Keratinocyte (primary cell): ENCODE data around the gene CRTC3. TPM values are rescaled to one million over a fixed set of nuclear protein-coding genes. Genes with fewer than 3 reads are reported as not detected.

Source experiments
- DNase-seq: peaks from one replicate; pipeline ENCODE4 v3.0.0-alpha.2; 2011; ENCODE audit warnings: low read depth, missing footprints, low spot score
- FAIRE-seq: peaks from 2 replicates; lab custom pipeline; 2011; peaks lifted over from hg19 to GRCh38; lab: Jason Lieb, UNC
- H2AFZ ChIP-seq: 2 replicates; pipeline ENCODE4 v1.6.0; 2012; ENCODE audit warnings: low read length, control low read depth, inconsistent platforms; ENCODE audit not compliant: control insufficient read depth
- H3K27ac ChIP-seq: 2 replicates; pipeline ENCODE4 v1.5.1; 2011; ENCODE audit warnings: low read length; ENCODE audit not compliant: control insufficient read depth, insufficient read depth
- H3K27me3 ChIP-seq: 3 replicates; pipeline ENCODE4 v1.6.0; 2011; ENCODE audit warnings: low read length; ENCODE audit not compliant: control insufficient read depth, insufficient read depth; ENCODE audit errors: extremely low read depth
- H3K36me3 ChIP-seq, 2 experiments: 2 replicates in 1 of 2; 3 replicates in 1 of 2; pipeline ENCODE4 v1.5.1; 2011; ENCODE audit warnings: low read length in 2 of 2, mild to moderate bottlenecking in 1 of 2; ENCODE audit not compliant: control insufficient read depth in 2 of 2, insufficient read depth in 2 of 2; ENCODE audit errors: extremely low read depth in 1 of 2
- H3K4me1 ChIP-seq: 3 replicates; pipeline ENCODE4 v1.5.1; 2011; ENCODE audit warnings: low read length; ENCODE audit not compliant: control insufficient read depth, insufficient read depth; ENCODE audit errors: extremely low read depth
- H3K4me2 ChIP-seq: 3 replicates; pipeline ENCODE4 v1.6.0; 2011; ENCODE audit warnings: low read depth, low read length; ENCODE audit not compliant: control insufficient read depth, insufficient read depth; ENCODE audit errors: extremely low read depth
- H3K4me3 ChIP-seq, 3 experiments: fragments of 200-600 bp in 1 of 3; sonication (generic) in 1 of 3; 2 replicates in 2 of 3; 3 replicates in 1 of 3; pipeline ENCODE4 v1.5.1; 2011 to 2016; ENCODE audit warnings: low read length in 3 of 3, mild to moderate bottlenecking in 3 of 3, control low read depth in 2 of 3, inconsistent platforms in 1 of 3, low read depth in 1 of 3, mixed read lengths in 1 of 3, mixed run types in 1 of 3, moderate library complexity in 1 of 3; ENCODE audit not compliant: control insufficient read depth in 2 of 3, insufficient read depth in 2 of 3; ENCODE audit errors: extremely low read depth in 1 of 3
- H3K79me2 ChIP-seq: 2 replicates; pipeline ENCODE4 v1.6.0; 2012; ENCODE audit warnings: low read length; ENCODE audit not compliant: control insufficient read depth, insufficient read depth
- H3K9ac ChIP-seq: 3 replicates; pipeline ENCODE4 v1.6.0; 2011; ENCODE audit warnings: low read length; ENCODE audit not compliant: control insufficient read depth, insufficient read depth; ENCODE audit errors: extremely low read depth
- H3K9me1 ChIP-seq: 3 replicates; pipeline ENCODE4 v1.6.0; 2011; ENCODE audit warnings: low read length; ENCODE audit not compliant: control insufficient read depth, insufficient read depth; ENCODE audit errors: extremely low read depth
- H3K9me3 ChIP-seq: 2 replicates; pipeline ENCODE4 v1.5.1; 2012; ENCODE audit warnings: low read depth, low read length; ENCODE audit not compliant: control insufficient read depth
- H4K20me1 ChIP-seq: 3 replicates; pipeline ENCODE4 v1.6.0; 2011; ENCODE audit warnings: low read length; ENCODE audit not compliant: control insufficient read depth, insufficient read depth; ENCODE audit errors: extremely low read depth
- EZH2 ChIP-seq: IDR thresholded peaks from one replicate; pipeline ENCODE4 v1.6.1; 2012; ENCODE audit warnings: inconsistent platforms, mild to moderate bottlenecking, low read length, moderate library complexity
- dilution Hi-C: fragments of 300-500 bp; cut with MboI; formaldehyde crosslinking; loops from one replicate; pipeline ENCODE4 v1.7.0; 2020; ENCODE audit warnings: low sequenced_read_pairs; ENCODE audit not compliant: extremely low pct_ligation_motif_present
- polyA plus RNA-seq, 5 experiments: library from polyadenylated mRNA; depleted of rRNA in 3 of 5; stranded (reverse) in 3 of 5; stranded (forward) in 1 of 5; unstranded in 1 of 5; fragments of >200 nt; gene quantifications; 1 replicate in 1 of 5; 2 replicates in 3 of 5; 3 replicates in 1 of 5; pipeline versions ENCODE4 v1.2.1 to v1.2.3, GENCODE V29; 2011 to 2012; ENCODE audit warnings: missing spikeins in 2 of 5, low read depth in 1 of 5, low replicate concordance in 1 of 5
- TF ChIP-seq, protein P1 (sequence below), 3 experiments: IDR thresholded peaks in 1 of 3; conservative IDR thresholded peaks in 1 of 3; optimal IDR thresholded peaks in 1 of 3; 2 replicates in 2 of 3; 3 replicates in 1 of 3; pipeline versions ENCODE3 to v1.5.1; 2011; ENCODE audit warnings: low read length in 3 of 3, mild to moderate bottlenecking in 3 of 3, moderate library complexity in 2 of 3, control low read depth in 1 of 3, inconsistent platforms in 1 of 3; ENCODE audit not compliant: insufficient read depth in 2 of 3; ENCODE audit errors: extremely low read depth in 1 of 3

CRTC3 gene
- polyA plus RNA-seq, 1 donor (not counting 4 experiments of a cell fraction or from before 2014, with no cell fraction given), result 11.9 TPM

- H3K27ac ChIP-seq, result peak overlapping the region; percentile 25
- H3K79me2 ChIP-seq, result no peaks in the 10 kb centered on the region
- H3K9me1 ChIP-seq, result no peaks in the 10 kb centered on the region
- H4K20me1 ChIP-seq, result no peaks in the 10 kb centered on the region
- H3K36me3 ChIP-seq, result no peaks in the 10 kb centered on the region
- H3K4me1 ChIP-seq, result peaks cover 14% of the 10 kb centered on the region
- peak overlapping the region; percentile 0 for H3K9ac ChIP-seq
- peak; percentile 46 for DNase-seq
- no peaks in the 10 kb centered on the region for H3K27me3 ChIP-seq
- TF ChIP-seq, protein P1, sequence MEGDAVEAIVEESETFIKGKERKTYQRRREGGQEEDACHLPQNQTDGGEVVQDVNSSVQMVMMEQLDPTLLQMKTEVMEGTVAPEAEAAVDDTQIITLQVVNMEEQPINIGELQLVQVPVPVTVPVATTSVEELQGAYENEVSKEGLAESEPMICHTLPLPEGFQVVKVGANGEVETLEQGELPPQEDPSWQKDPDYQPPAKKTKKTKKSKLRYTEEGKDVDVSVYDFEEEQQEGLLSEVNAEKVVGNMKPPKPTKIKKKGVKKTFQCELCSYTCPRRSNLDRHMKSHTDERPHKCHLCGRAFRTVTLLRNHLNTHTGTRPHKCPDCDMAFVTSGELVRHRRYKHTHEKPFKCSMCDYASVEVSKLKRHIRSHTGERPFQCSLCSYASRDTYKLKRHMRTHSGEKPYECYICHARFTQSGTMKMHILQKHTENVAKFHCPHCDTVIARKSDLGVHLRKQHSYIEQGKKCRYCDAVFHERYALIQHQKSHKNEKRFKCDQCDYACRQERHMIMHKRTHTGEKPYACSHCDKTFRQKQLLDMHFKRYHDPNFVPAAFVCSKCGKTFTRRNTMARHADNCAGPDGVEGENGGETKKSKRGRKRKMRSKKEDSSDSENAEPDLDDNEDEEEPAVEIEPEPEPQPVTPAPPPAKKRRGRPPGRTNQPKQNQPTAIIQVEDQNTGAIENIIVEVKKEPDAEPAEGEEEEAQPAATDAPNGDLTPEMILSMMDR (optimal IDR thresholded peaks at IDR 0.05 in 1 of 3, IDR thresholded peaks at IDR 0.05 in 1 of 3, conservative IDR thresholded peaks at IDR 0.05 in 1 of 3; ENCODE audit: extremely low read depth in 1 of 3, insufficient read depth in 2 of 3, low read length in 3 of 3), result no peak
- no peak for TF ChIP-seq EZH2
- H2AFZ ChIP-seq, result no peak overlapping the region
- peak; percentile 53 for FAIRE-seq
- H3K4me3 ChIP-seq, result no peak overlapping the region
- H3K4me2 ChIP-seq, result peak overlapping the region; percentile 24
- dilution Hi-C loops, result no loop called here
- no peaks in the 10 kb centered on the region for H3K9me3 ChIP-seq
Observed at GRCh38 chr15:90680371-90680935, 150.7 kb downstream of the CRTC3 start.

DNA sequence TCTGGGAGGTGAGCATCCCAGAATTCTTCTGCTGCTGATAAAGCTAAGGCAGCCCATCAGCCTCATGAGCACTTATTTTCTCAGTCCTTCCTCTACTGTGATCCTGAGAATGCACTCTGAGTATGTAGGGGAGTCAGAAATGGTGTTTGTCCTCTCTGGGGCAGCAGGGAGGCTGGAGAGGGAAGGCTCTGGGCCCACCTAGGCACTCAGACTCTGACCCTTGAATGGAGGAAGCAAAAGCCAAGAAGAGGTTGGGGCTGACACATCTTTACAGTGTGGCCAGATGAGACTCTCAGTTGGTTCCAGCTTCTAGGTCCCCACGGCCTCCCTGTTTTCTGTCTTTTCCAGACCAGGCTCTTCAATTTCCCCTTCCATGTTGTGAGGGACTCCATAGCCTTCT is 151.3 kb downstream of the CRTC3 start:
- H3K4me3 ChIP-seq, result no peak overlapping the region
- FAIRE-seq, result no peak
- DNase-seq, result no peak
- TF ChIP-seq, protein P1 (optimal IDR thresholded peaks at IDR 0.05 in 1 of 3, IDR thresholded peaks at IDR 0.05 in 1 of 3, conservative IDR thresholded peaks at IDR 0.05 in 1 of 3; ENCODE audit: extremely low read depth in 1 of 3, insufficient read depth in 2 of 3, low read length in 3 of 3), result no peak
- TF ChIP-seq EZH2, result no peak
- no peaks in the 10 kb centered on the region for H3K79me2 ChIP-seq
- peak overlapping the region; percentile 0 for H3K9ac ChIP-seq
- no peak overlapping the region for H2AFZ ChIP-seq
- H3K4me2 ChIP-seq, result no peak overlapping the region
- H3K27me3 ChIP-seq, result no peaks in the 10 kb centered on the region
- no peak overlapping the region for H3K27ac ChIP-seq
- no peaks in the 10 kb centered on the region for H3K9me1 ChIP-seq
- H3K9me3 ChIP-seq, result no peaks in the 10 kb centered on the region
- dilution Hi-C loops, result no loop called here
- H3K4me1 ChIP-seq, result peaks cover 14% of the 10 kb centered on the region
- no peaks in the 10 kb centered on the region for H3K36me3 ChIP-seq
- H4K20me1 ChIP-seq, result no peaks in the 10 kb centered on the region
